HL-60/S4 treated with phorbol 12-myristate 13-acetate at 8.2 ng/mL for 4 days and 3 days (cell line): ENCODE results near the gene TCP11L2.
"Not testable (repeated sequence)": the region's sequence is repeated elsewhere in the genome, so short reads cannot be mapped to it uniquely, and the experiment has no call there.

Experiments
- in situ Hi-C: fragments of 300-500 bp; cut with MboI; formaldehyde crosslinking; loops from 2 replicates; pipeline ENCODE4 v1.15.0; 2022; ENCODE audit warnings: low sequenced_read_pairs

TCP11L2 gene

GRCh38 chr12:106282457-106283097 is 20.0 kb upstream of the TCP11L2 start:
- in situ Hi-C loops, result no loop called here

- in situ Hi-C loops, result no loop called here
Observed at GRCh38 chr12:106284358-106285105, 18.0 kb upstream of the TCP11L2 start.

GRCh38 chr12:106285982-106286381 is 16.6 kb upstream of the TCP11L2 start:
- in situ Hi-C loops, result no loop called here

GRCh38 chr12:106286576-106287162 is 15.9 kb upstream of the TCP11L2 start:
- in situ Hi-C loops, result not testable (repeated sequence)

- in situ Hi-C loops, result no loop called here
Observed at GRCh38 chr12:106287364-106287763, 15.2 kb upstream of the TCP11L2 start.

GRCh38 chr12:106288101-106288493 is 14.4 kb upstream of the TCP11L2 start:
- in situ Hi-C loops, result no loop called here

GRCh38 chr12:106288494-106289195 is 13.9 kb upstream of the TCP11L2 start:
- in situ Hi-C loops, result no loop called here

GRCh38 chr12:106289196-106289681 is 13.3 kb upstream of the TCP11L2 start:
- in situ Hi-C loops, result no loop called here

- in situ Hi-C loops, result no loop called here
Observed at GRCh38 chr12:106290666-106291065, 11.9 kb upstream of the TCP11L2 start.

GRCh38 chr12:106291342-106291741 is 11.2 kb upstream of the TCP11L2 start:
- in situ Hi-C loops, result no loop called here

GRCh38 chr12:106292339-106292738 is 10.2 kb upstream of the TCP11L2 start:
- in situ Hi-C loops, result no loop called here

- in situ Hi-C loops, result no loop called here
Observed at GRCh38 chr12:106296179-106296877, 6.2 kb upstream of the TCP11L2 start.

GRCh38 chr12:106297075-106297474 is 5.5 kb upstream of the TCP11L2 start:
- in situ Hi-C loops, result no loop called here

GRCh38 chr12:106297681-106298080 is 4.9 kb upstream of the TCP11L2 start:
- in situ Hi-C loops, result no loop called here

GRCh38 chr12:106299202-106299774 is 3.2 kb upstream of the TCP11L2 start:
- in situ Hi-C loops, result no loop called here

- in situ Hi-C loops, result no loop called here
Observed at GRCh38 chr12:106300761-106301160, 1.8 kb upstream of the TCP11L2 start.

- in situ Hi-C loops, result no loop called here
Observed at GRCh38 chr12:106301241-106301610, 1.3 kb upstream of the TCP11L2 start.

GRCh38 chr12:106301611-106302321 is 767 bp upstream of the TCP11L2 start:
- in situ Hi-C loops, result no loop called here

- in situ Hi-C loops, result no loop called here
Observed at GRCh38 chr12:106303202-106303820, 778 bp downstream of the TCP11L2 start.
